ENCODE measurements around the gene PDZD2.

DNA sequence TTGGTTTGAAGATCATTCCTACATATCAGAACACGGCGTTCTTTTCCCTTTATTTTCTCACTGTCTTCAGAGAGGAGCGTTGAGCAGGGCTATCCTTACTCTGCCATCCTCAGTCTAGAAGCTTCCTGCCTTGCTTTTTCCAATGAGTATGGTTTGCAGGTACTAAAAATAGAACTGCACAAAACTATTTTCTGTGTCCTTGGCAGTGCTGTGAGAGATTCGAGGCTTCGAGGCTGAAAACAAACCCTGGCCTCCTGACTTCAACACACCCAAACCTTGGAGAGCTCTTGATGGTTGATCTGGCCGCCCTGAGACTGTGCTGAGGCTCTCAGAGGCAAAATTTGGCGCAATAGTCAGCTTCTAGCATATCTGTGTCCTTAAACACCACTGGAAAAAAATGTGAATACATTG, 456.3 kb downstream of the PDZD2 start:
- TF ChIP-seq CTCF (IDR thresholded peaks at IDR 0.05) (no peak), POLR2A (IDR thresholded peaks at IDR 0.05) (no peak), POLR2AphosphoS5 (IDR thresholded peaks at IDR 0.05) (no peak), EP300 (IDR thresholded peaks at IDR 0.05) (no peak)

Measured in stomach (tissue), 4 donors.